ENCODE data around the gene THADA.
"Not testable (repeated sequence)": the region's sequence is repeated elsewhere in the genome, so short reads cannot be mapped to it uniquely, and the experiment has no call there.

THADA gene

GRCh38 chr2:43407935-43408334 is 187.9 kb downstream of the THADA start:
- DNase-seq = no peak
- intact Hi-C loops (cut with DNase I) = no loop called here

- intact Hi-C loops (cut with DNase I) = no loop called here
Observed at GRCh38 chr2:43406651-43407279, 189.1 kb downstream of the THADA start.

GRCh38 chr2:43405829-43406228 is 190.0 kb downstream of the THADA start:
- DNase-seq = no peak
- intact Hi-C loops (cut with DNase I) = no loop called here

More at GRCh38 chr2:43406651-43407279, 189.1 kb downstream of the THADA start:
- DNase-seq = no peak

- intact Hi-C loops (cut with DNase I) = no loop called here
- no peak for DNase-seq
Observed at GRCh38 chr2:43402452-43402937, 193.3 kb downstream of the THADA start.

GRCh38 chr2:43402002-43402401 is 193.8 kb downstream of the THADA start:
- intact Hi-C loops (cut with DNase I) = no loop called here
- no peak for DNase-seq

GRCh38 chr2:43400508-43400907 is 195.3 kb downstream of the THADA start:
- intact Hi-C loops (cut with DNase I) = no loop called here
- DNase-seq = no peak

GRCh38 chr2:43399515-43400264 is 196.1 kb downstream of the THADA start:
- no peak for DNase-seq
- intact Hi-C loops (cut with DNase I) = no loop called here

GRCh38 chr2:43399098-43399497 is 196.7 kb downstream of the THADA start:
- intact Hi-C loops (cut with DNase I) = no loop called here

GRCh38 chr2:43397821-43398220 is 198.0 kb downstream of the THADA start:
- no peak for DNase-seq
- intact Hi-C loops (cut with DNase I) = no loop called here

More at GRCh38 chr2:43399098-43399497, 196.7 kb downstream of the THADA start:
- DNase-seq = no peak

GRCh38 chr2:43397411-43397810 is 198.4 kb downstream of the THADA start:
- DNase-seq = no peak
- intact Hi-C loops (cut with DNase I) = no loop called here

- intact Hi-C loops (cut with DNase I); DNase-seq: not testable (repeated sequence)
Observed at GRCh38 chr2:43396344-43396743, 199.5 kb downstream of the THADA start.

GRCh38 chr2:43393918-43394317 is 201.9 kb downstream of the THADA start:
- no peak for DNase-seq
- intact Hi-C loops (cut with DNase I) = no loop called here

GRCh38 chr2:43391878-43392215 is 204.0 kb downstream of the THADA start:
- no peak for DNase-seq
- intact Hi-C loops (cut with DNase I) = no loop called here

GRCh38 chr2:43391201-43391877 is 204.5 kb downstream of the THADA start:
- DNase-seq = no peak
- intact Hi-C loops (cut with DNase I) = no loop called here

- no peak for DNase-seq
- intact Hi-C loops (cut with DNase I) = no loop called here
Observed at GRCh38 chr2:43389581-43390466, 206.0 kb downstream of the THADA start.

GRCh38 chr2:43388371-43388770 is 207.5 kb downstream of the THADA start:
- intact Hi-C loops (cut with DNase I) = no loop called here
- DNase-seq = no peak

- intact Hi-C loops (cut with DNase I) = no loop called here
- no peak for DNase-seq
Observed at GRCh38 chr2:43387092-43388062, 208.5 kb downstream of the THADA start.

- intact Hi-C loops (cut with DNase I); DNase-seq: not testable (repeated sequence)
Observed at GRCh38 chr2:43386679-43387078, 209.2 kb downstream of the THADA start.

Data from head of caudate nucleus (tissue), 42 donors.